Measurements from ENCODE around the gene VILL. TPM values are rescaled to one million over a fixed set of nuclear protein-coding genes. Genes with fewer than 3 reads are reported as not detected.

Gene VILL
- total RNA-seq, 1 experiment from 2014 or later = 0.16 TPM

Other genes starting within 250 kb of the VILL start
- 27.4 and 42.4 TPM in 2 replicates for gene CTDSPL, start 128.9 kb upstream of the VILL start, total RNA-seq (2014; rRNA removed; shearing (Covaris generic))
- gene PLCD1, start 38.9 kb downstream of the VILL start, total RNA-seq (2014; rRNA removed; shearing (Covaris generic)) = 2.9 and 4.8 TPM in 2 replicates
- gene DLEC1, start 48.4 kb downstream of the VILL start, total RNA-seq (2014; rRNA removed; shearing (Covaris generic)) = not detected in 2 replicates
- 10.0 and 16.3 TPM in 2 replicates for gene ACAA1, start 146.3 kb downstream of the VILL start, total RNA-seq (2014; rRNA removed; shearing (Covaris generic))
- 4.4 and 5.2 TPM in 2 replicates for gene MYD88, start 147.9 kb downstream of the VILL start, total RNA-seq (2014; rRNA removed; shearing (Covaris generic))
- 30.1 and 37.3 TPM in 2 replicates for gene OXSR1, start 174.8 kb downstream of the VILL start, total RNA-seq (2014; rRNA removed; shearing (Covaris generic))

Measured in SJSA1 (cell line).